MCF 10A (cell line): Measurements from ENCODE around the gene ZNF429. TPM values are rescaled to one million over a fixed set of nuclear protein-coding genes. Genes with fewer than 3 reads are reported as not detected.
"Not testable (repeated sequence)": the region's sequence is repeated elsewhere in the genome, so short reads cannot be mapped to it uniquely, and the experiment has no call there.

Experiments used
- BruUV-seq: library from RNA; stranded (reverse); fragments of 400-500 nt; replicated peaks from 2 replicates; lab custom pipeline; 2021; lab: Mats Ljungman, UMichigan
- CTCF ChIA-PET: fragments of 300-600 bp; sonication (Branson Sonifier 250); formaldehyde crosslinking; extraction: SDS; loops from one replicate; lab custom pipeline; 2021; ENCODE audit warnings: antibody characterized with exemption, inconsistent platforms; lab: Yijun Ruan, JAX
- POLR2A ChIA-PET: fragments of 300-600, 350-650 bp; sonication (Branson Sonifier 250); formaldehyde crosslinking; extraction: SDS; loops from one replicate; lab custom pipeline; 2020; ENCODE audit warnings: antibody characterized with exemption, inconsistent platforms; lab: Yijun Ruan, JAX
- DNase-seq: peaks from one replicate; pipeline ENCODE4 v3.0.0-alpha.2; 2018; ENCODE audit not compliant: unreplicated experiment
- H3K27ac Mint-ChIP-seq: one replicate; pipeline ENCODE4 v1.8.0; 2022; ENCODE audit warnings: mild to moderate bottlenecking, low read depth, mixed read lengths; ENCODE audit not compliant: unreplicated experiment
- H3K27me3 Mint-ChIP-seq: one replicate; pipeline ENCODE4 v1.8.0; 2022; ENCODE audit warnings: mixed read lengths; ENCODE audit not compliant: insufficient read depth, unreplicated experiment
- H3K36me3 Mint-ChIP-seq: one replicate; pipeline ENCODE4 v1.8.0; 2022; ENCODE audit warnings: mild to moderate bottlenecking, moderate library complexity, mixed read lengths; ENCODE audit not compliant: insufficient read depth, unreplicated experiment
- H3K4me1 Mint-ChIP-seq: one replicate; pipeline ENCODE4 v1.8.0; 2022; ENCODE audit warnings: mixed read lengths; ENCODE audit not compliant: insufficient read depth, unreplicated experiment
- H3K4me3 Mint-ChIP-seq: one replicate; pipeline ENCODE4 v1.8.0; 2022; ENCODE audit warnings: mild to moderate bottlenecking, moderate library complexity, mixed read lengths; ENCODE audit not compliant: unreplicated experiment
- H3K9me3 Mint-ChIP-seq: one replicate; pipeline ENCODE4 v1.8.0; 2022; ENCODE audit warnings: mixed read lengths; ENCODE audit not compliant: unreplicated experiment
- intact Hi-C: fragments of 100-400 bp; cut with micrococcal nuclease; formaldehyde crosslinking; loops from 2 replicates; pipeline ENCODE4 v1.14.1; 2022
- total RNA-seq: library from RNA; stranded (reverse); gene quantifications from 2 replicates; pipeline ENCODE4 v1.2.3, GENCODE V29; 2022
- TF ChIP-seq, protein P1 (sequence below): fragments of 200-600 bp; IDR thresholded peaks from one replicate; pipeline ENCODE4 v1.8.0; 2022; ENCODE audit warnings: antibody characterized with exemption, mild to moderate bottlenecking; ENCODE audit not compliant: unreplicated experiment

Gene ZNF429
- total RNA-seq, 1 experiment from 2014 or later: 4.0 TPM

DNA sequence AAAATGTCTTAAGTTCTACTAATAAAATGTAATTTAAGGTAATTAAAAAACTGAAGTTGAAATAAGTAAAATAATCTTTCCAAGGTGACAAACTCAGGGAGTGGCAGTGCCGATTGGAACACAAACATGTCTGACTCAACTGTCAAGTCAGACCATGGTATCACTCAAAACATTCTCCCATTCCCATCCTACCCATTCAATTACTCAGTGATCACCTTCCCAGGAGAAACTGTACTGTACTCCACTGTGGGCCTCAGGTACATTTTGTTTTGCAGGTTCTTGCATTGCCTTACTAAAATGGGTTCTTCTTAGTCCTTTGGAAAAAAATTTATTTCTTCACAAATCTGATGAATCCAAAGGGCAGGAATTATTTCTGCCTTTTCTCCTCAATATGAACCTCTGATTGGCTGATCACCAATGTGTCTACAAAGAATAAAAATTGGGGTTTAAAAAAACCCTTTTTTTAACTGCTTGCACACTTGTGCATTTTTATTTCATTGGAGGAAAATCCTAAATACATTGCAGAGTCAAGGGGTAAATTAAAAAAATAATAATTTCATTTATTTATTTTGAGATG, 96.8 kb downstream of the ZNF429 start:
- Mint-ChIP-seq H3K9me3 (peaks cover 7% of the 10 kb centered on the region), H3K36me3 (peaks cover 4% of the 10 kb centered on the region), H3K4me1 (peaks cover 17% of the 10 kb centered on the region), H3K27me3 (no peaks in the 10 kb centered on the region), H3K27ac (no peak overlapping the region), H3K4me3 (no peak overlapping the region)
- TF ChIP-seq, protein P1, sequence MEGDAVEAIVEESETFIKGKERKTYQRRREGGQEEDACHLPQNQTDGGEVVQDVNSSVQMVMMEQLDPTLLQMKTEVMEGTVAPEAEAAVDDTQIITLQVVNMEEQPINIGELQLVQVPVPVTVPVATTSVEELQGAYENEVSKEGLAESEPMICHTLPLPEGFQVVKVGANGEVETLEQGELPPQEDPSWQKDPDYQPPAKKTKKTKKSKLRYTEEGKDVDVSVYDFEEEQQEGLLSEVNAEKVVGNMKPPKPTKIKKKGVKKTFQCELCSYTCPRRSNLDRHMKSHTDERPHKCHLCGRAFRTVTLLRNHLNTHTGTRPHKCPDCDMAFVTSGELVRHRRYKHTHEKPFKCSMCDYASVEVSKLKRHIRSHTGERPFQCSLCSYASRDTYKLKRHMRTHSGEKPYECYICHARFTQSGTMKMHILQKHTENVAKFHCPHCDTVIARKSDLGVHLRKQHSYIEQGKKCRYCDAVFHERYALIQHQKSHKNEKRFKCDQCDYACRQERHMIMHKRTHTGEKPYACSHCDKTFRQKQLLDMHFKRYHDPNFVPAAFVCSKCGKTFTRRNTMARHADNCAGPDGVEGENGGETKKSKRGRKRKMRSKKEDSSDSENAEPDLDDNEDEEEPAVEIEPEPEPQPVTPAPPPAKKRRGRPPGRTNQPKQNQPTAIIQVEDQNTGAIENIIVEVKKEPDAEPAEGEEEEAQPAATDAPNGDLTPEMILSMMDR: no peak
- ChIA-PET CTCF (no interaction called here), POLR2A (no interaction called here)
- DNase-seq: no peak
- intact Hi-C loops: no loop called here
- no TSS peak for BruUV-seq

DNA sequence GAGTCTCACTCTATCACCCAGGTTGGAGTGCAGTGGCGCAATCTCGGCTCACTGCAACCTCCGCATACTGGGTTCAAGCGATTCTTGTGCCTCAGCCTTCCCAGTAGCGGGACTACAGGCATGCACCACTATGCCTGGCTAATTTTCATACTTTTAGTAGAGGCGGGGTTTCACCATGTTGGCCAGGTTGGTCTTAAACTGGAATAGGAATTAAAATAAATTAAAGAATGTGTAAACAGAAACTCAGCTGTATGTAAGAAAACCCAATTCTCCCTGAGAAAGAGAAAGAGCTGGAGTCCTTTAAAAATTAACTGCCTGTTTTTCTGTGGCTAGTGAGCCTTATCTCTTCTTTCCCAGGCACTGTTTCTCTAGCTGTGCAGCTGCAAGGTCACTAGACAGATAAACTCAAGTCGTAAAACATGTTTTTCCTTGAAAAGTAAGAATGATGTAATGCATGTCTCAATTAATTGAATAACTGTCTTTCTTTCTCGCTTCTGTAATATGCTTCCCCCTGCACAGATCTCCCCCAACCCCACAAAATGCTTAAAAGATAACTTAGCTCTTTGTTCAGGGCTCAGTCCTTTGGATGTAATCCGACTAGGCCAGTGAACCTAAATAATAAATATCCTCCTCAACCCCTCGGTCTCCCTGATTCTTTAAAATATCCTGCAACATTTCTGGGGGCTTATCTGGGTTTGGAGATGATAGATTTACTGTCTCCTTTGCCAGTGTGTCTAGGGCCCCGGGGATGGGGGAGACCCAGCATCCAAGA, 97.4 kb downstream of the ZNF429 start:
- H3K9me3 Mint-ChIP-seq, H3K4me3 Mint-ChIP-seq, H3K27me3 Mint-ChIP-seq, CTCF ChIA-PET, DNase-seq, intact Hi-C loops, BruUV-seq, H3K36me3 Mint-ChIP-seq: not testable (repeated sequence)
- H3K27ac Mint-ChIP-seq: peak overlapping the region; percentile 75
- H3K4me1 Mint-ChIP-seq: peaks cover 17% of the 10 kb centered on the region
- POLR2A ChIA-PET: interaction anchor here (0.6 to 2.7 kb wide), 2 partner anchors 31 to 97 kb away, joined by 5 to 21 read pairs; partner anchors contain the start of gene ZNF429

DNA sequence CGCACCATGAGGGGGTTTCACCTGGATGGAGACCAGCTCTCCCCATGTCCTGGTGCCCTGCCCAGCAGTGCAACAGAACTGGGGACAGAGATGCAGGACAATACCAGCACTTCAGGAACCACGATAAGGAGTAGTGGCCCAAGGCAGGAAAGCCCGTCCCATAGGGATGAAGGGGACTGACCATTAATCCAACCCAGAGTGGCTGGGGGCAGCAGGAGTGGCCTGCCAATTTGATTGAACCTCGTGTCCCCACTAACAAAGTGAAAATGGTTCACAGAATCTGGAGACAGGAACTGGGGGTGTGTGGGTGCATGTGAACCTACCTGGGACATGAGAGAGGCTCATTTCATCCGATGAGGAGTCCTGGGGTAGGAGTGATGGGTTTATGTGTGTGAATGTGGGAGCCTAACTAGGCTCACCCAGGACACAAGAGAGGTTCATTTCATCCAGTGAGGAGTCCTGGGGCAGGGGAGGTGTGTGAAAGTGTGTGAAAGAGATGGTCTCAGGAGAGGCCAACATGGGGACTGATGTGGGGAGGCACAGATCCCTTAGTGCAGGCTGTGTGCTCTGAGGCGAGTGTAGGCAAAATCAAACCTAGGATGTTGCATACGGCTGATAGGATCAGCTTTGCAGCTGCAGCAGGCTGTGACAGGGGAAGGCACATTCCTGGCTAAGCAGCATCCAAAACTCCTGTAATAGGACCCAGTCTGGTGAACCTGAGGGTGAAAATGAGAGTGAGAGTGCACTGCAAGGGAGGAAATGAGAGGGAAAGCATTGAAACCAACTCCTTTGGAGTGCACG, 98.2 kb downstream of the ZNF429 start:
- Mint-ChIP-seq H3K9me3 (peaks cover 7% of the 10 kb centered on the region), H3K27ac (peak overlapping the region; percentile 75), H3K27me3 (no peaks in the 10 kb centered on the region), H3K4me3 (peak overlapping the region; percentile 78), H3K36me3 (peaks cover 4% of the 10 kb centered on the region), H3K4me1 (peaks cover 17% of the 10 kb centered on the region)
- TF ChIP-seq, protein P1: no peak
- no TSS peak for BruUV-seq
- DNase-seq: no peak
- ChIA-PET POLR2A (interaction anchor here (1.6 to 2.7 kb wide), 2 partner anchors 98 to 275 kb away, joined by 9 to 21 read pairs; partner anchors contain the start of gene ZNF429), CTCF (no interaction called here)
- intact Hi-C loops: no loop called here

DNA sequence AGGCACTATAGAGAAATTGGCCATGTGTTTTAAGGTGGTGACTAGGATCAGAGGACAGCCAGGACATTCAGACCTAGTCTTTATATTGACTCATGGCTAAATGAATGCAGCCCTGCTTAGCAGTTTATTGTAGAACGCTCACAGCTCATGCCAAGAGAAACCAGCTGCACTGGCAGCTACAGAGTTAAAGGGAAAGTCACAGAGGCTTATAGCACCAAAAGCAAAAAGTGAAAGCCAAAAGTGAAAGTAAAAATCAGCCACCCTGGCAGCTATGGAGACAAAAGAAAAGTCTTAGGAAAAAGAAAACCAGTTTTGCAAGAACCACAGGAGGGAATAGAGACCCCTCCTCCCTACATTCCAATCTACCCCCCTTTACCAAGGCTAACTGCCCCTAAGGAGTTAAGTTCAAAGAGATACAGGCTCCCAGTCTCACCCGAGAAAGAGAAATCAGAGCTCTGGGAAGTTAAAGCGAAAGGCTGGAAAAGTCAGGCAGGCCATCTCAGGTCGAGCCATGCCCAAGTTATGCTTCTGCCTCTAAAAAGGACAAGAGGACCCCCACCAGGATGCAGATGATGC, 99.0 kb downstream of the ZNF429 start:
- TF ChIP-seq, protein P1: no peak
- H3K36me3 Mint-ChIP-seq: peaks cover 3% of the 10 kb centered on the region
- ChIA-PET POLR2A (interaction anchor here (0.6 to 2.7 kb wide), 8 partner anchors 37 to 680 kb away, joined by 3 to 21 read pairs (median 4); partner anchors contain the start of genes ZNF429, ZNF493 and ZNF708), CTCF (no interaction called here)
- intact Hi-C loops: no loop called here
- H3K4me3 Mint-ChIP-seq: peak overlapping the region; percentile 78
- no peaks in the 10 kb centered on the region for H3K27me3 Mint-ChIP-seq
- H3K27ac Mint-ChIP-seq: peak overlapping the region; percentile 75
- no peaks in the 10 kb centered on the region for H3K9me3 Mint-ChIP-seq
- peak; percentile 11 for DNase-seq
- no TSS peak for BruUV-seq
- H3K4me1 Mint-ChIP-seq: peaks cover 17% of the 10 kb centered on the region

Other genes with a start within 250 kb of the ZNF429 start
- gene ZNF708, start 176.2 kb upstream of the ZNF429 start, total RNA-seq: 5.3 and 7.8 TPM in 2 replicates
- 3.4 and 4.3 TPM in 2 replicates for gene ZNF738, start 146.6 kb upstream of the ZNF429 start, total RNA-seq
- gene ZNF493, start 108.5 kb upstream of the ZNF429 start, total RNA-seq: 8.7 and 12.4 TPM in 2 replicates